ENCODE data around the gene DST.

Gene DST

DNA sequence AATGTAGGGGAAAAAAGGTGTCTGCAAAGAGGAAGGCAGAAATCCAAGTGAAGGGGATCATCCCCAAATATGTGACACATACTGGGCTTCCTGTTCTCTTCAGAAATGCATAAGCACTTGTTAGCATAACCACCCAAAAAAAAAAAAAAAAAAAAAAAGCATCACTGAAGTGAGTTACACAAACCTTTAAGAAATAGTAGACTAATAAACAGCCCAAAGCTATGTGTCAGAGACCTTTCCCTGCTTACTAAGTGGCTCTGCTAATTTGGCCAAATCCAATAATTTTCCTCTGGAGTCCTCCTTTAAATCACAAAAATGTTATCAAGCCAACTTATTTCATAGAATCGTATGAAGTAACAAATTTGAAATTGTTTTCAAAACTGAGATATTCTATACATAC, 7.5 kb upstream of the DST start:
- H3K27ac ChIP-seq (replicated peaks): no peak overlapping the region
- H3K4me3 ChIP-seq (replicated peaks; ENCODE audit: insufficient read depth, low read length): no peak overlapping the region
- H3K27me3 ChIP-seq (ENCODE audit: insufficient read depth, poor library complexity, severe bottlenecking): no peaks in the 10 kb centered on the region
- DNase-seq (ENCODE audit: low read depth in 1 of 2, low spot score in 1 of 2): no peak
- TF ChIP-seq, protein P1, sequence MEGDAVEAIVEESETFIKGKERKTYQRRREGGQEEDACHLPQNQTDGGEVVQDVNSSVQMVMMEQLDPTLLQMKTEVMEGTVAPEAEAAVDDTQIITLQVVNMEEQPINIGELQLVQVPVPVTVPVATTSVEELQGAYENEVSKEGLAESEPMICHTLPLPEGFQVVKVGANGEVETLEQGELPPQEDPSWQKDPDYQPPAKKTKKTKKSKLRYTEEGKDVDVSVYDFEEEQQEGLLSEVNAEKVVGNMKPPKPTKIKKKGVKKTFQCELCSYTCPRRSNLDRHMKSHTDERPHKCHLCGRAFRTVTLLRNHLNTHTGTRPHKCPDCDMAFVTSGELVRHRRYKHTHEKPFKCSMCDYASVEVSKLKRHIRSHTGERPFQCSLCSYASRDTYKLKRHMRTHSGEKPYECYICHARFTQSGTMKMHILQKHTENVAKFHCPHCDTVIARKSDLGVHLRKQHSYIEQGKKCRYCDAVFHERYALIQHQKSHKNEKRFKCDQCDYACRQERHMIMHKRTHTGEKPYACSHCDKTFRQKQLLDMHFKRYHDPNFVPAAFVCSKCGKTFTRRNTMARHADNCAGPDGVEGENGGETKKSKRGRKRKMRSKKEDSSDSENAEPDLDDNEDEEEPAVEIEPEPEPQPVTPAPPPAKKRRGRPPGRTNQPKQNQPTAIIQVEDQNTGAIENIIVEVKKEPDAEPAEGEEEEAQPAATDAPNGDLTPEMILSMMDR (IDR thresholded peaks at IDR 0.05; ENCODE audit: insufficient read depth, low read length): no peak
- TF ChIP-seq SPI1 (IDR thresholded peaks at IDR 0.05; ENCODE audit: borderline replicate concordance, low read depth) (no peak), GABPA (IDR thresholded peaks at IDR 0.05; ENCODE audit: low read depth) (no peak), POLR2AphosphoS5 (IDR thresholded peaks at IDR 0.05; ENCODE audit: low read depth) (no peak)
- TF ChIP-seq, protein P2, sequence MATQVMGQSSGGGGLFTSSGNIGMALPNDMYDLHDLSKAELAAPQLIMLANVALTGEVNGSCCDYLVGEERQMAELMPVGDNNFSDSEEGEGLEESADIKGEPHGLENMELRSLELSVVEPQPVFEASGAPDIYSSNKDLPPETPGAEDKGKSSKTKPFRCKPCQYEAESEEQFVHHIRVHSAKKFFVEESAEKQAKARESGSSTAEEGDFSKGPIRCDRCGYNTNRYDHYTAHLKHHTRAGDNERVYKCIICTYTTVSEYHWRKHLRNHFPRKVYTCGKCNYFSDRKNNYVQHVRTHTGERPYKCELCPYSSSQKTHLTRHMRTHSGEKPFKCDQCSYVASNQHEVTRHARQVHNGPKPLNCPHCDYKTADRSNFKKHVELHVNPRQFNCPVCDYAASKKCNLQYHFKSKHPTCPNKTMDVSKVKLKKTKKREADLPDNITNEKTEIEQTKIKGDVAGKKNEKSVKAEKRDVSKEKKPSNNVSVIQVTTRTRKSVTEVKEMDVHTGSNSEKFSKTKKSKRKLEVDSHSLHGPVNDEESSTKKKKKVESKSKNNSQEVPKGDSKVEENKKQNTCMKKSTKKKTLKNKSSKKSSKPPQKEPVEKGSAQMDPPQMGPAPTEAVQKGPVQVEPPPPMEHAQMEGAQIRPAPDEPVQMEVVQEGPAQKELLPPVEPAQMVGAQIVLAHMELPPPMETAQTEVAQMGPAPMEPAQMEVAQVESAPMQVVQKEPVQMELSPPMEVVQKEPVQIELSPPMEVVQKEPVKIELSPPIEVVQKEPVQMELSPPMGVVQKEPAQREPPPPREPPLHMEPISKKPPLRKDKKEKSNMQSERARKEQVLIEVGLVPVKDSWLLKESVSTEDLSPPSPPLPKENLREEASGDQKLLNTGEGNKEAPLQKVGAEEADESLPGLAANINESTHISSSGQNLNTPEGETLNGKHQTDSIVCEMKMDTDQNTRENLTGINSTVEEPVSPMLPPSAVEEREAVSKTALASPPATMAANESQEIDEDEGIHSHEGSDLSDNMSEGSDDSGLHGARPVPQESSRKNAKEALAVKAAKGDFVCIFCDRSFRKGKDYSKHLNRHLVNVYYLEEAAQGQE (IDR thresholded peaks at IDR 0.05; ENCODE audit: insufficient replicate concordance, low read depth): no peak

DNA sequence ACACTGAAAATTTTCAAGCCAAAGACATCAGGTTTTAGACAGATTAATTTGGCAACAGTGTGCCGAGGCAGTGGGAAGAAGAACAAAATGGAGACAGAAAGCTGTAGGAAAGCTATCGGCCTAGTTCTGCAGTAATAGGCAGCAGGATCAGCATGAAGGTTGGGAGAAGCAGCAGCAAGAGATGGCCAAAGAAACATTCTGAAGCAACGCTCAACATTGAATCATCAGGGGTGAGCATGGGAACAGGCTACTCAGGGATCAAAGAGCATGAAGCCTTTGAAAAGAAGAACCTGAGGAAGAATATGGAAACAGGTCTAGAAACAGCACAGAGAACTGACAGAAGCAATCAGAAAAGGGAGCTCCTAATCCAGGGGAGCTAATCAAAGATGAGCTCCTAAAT, 7.1 kb upstream of the DST start:
- Histone ChIP-seq H3K4me3 (replicated peaks; ENCODE audit: insufficient read depth, low read length) (no peak overlapping the region), H3K27me3 (ENCODE audit: insufficient read depth, poor library complexity, severe bottlenecking) (no peaks in the 10 kb centered on the region), H3K27ac (replicated peaks) (no peak overlapping the region)
- no peak for TF ChIP-seq SPI1 (IDR thresholded peaks at IDR 0.05; ENCODE audit: borderline replicate concordance, low read depth)
- TF ChIP-seq, protein P1 (IDR thresholded peaks at IDR 0.05; ENCODE audit: insufficient read depth, low read length): no peak
- TF ChIP-seq, protein P2 (IDR thresholded peaks at IDR 0.05; ENCODE audit: insufficient replicate concordance, low read depth): no peak
- no peak for TF ChIP-seq POLR2AphosphoS5 (IDR thresholded peaks at IDR 0.05; ENCODE audit: low read depth)
- no peak for DNase-seq (ENCODE audit: low read depth in 1 of 2, low spot score in 1 of 2)

DNA sequence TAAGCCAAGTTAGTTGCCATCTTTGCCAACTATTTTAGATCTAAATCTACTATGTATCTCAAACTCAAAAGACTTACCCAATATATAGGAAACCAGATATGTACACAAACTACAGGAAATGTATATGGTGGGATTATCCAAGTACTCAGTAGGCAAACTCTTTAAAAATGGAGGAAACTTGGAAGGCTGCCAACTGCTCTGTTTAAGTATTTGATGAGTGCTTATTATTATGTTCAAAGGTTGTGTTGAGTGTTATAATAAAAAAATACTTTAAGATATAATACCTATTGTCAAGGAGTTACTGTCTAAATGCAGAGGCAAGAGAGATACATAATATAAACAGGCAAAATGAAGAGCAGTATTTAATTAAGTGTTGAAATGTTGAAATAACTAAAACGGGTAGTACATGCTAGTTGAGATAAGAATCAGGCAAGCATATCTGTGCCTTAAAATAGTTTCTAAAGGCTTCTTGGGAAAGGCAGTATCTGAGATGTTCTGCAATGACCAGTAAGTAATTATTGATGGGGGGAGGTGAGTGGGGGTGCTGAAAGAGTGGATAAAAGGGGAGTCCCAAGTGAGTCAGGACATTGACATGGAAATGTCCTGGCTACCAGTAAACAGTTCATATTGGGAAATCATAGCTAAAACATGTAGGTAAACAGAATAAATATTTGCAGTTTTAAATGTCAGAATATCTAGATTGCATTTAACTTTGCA, 6.5 kb upstream of the DST start:
- Histone ChIP-seq H3K27me3 (ENCODE audit: insufficient read depth, poor library complexity, severe bottlenecking) (no peaks in the 10 kb centered on the region), H3K27ac (replicated peaks) (no peak overlapping the region), H3K4me3 (replicated peaks; ENCODE audit: insufficient read depth, low read length) (no peak overlapping the region)
- TF ChIP-seq SPI1 (IDR thresholded peaks at IDR 0.05; ENCODE audit: borderline replicate concordance, low read depth) (no peak), POLR2AphosphoS5 (IDR thresholded peaks at IDR 0.05; ENCODE audit: low read depth) (no peak), GABPA (IDR thresholded peaks at IDR 0.05; ENCODE audit: low read depth) (no peak)
- TF ChIP-seq, protein P1 (IDR thresholded peaks at IDR 0.05; ENCODE audit: insufficient read depth, low read length): no peak
- TF ChIP-seq, protein P2 (IDR thresholded peaks at IDR 0.05; ENCODE audit: insufficient replicate concordance, low read depth): no peak
- no peak for DNase-seq (ENCODE audit: low read depth in 1 of 2, low spot score in 1 of 2)
